ENCODE measurements around the gene CHRNB2. TPM values are rescaled to one million over a fixed set of nuclear protein-coding genes. Genes with fewer than 3 reads are reported as not detected.

The CHRNB2 gene
- total RNA-seq, 1 donor from 2014 or later = 0.36 TPM

GRCh38 chr1:154581766-154582165, 14.2 kb downstream of the CHRNB2 start:
- no peak for DNase-seq (ENCODE audit: low spot score)

DNA sequence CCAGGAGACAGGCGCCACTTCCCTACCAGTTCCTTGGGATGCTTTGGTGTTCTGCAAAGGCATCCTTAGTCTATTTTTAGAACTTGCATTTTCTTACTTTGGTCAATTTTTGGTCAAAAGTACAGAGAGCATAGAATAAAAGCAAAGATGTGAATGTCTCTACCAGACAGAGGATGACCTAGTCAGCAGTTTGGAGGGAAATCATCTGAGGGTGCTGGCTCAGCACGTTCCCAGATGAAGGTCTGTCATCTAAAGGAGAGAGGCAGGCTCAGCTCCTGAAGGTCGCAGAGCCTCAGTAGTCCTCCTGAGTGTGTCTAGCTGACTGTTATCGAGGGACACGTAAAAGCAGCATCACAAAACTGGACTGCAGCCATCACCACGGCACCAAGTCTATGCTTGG, 15.3 kb downstream of the CHRNB2 start:
- DNase-seq (ENCODE audit: low spot score) = no peak

DNA sequence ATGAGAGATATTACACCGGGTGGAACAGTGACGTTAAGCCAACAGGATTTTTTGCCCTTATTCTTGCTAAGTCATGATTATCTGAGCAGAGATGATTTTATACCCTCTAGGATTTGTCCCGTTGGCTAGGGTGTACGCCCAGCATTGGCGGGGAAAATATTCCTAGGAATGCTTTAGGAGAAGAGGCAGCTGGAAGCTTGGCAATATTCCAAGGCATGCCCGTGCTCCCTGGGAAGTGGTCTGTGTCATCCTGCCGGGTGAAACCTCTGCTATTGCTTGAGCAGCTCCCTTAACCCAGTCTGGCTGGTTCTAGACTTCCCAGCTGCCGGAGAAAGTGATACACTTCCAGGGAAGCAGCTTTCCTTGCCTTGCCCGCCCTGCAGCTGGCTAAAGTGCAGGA, 16.2 kb downstream of the CHRNB2 start:
- no peak for DNase-seq (ENCODE audit: low spot score)

- no peak for DNase-seq (ENCODE audit: low spot score)
Observed at GRCh38 chr1:154584267-154584994, 16.9 kb downstream of the CHRNB2 start.

DNA sequence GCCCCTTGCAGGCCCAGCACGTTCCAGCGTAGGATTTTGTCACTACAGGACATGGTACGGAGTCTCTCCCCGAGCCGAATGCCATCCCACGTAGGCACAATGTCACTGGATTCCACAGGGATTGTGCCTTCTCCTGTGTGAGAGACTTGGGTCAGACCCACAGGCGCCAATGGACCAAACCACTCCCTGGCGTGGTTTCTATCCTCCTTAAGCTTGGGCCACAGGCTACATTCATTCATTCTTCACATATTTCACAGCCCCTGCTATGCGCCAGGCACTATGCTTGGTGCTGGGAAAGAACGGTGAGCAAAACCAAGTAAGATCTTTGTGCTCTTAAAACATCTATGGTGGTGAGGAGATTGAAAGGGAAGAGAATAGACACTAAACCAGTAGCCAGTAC, 18.7 kb downstream of the CHRNB2 start:
- DNase-seq (ENCODE audit: low spot score) = no peak

DNA sequence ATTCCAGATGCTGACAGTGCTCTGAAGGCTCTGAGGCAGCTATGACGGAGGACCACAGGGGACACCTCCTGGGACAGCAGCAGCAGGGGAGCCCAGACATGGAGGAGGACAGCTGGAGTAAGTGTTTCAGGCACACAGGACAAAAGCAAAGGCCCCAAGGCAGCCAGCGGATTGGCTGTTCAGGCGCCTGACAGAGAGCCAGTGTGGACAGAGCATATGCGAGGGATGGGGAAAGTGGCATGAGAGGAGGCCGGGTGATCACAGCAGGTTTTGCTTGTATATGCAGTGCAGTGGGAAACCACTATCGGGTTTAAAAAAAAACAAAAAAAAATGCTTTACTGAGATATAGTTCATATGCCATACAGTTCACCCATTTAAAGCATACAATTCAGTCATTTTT, 19.1 kb downstream of the CHRNB2 start:
- no peak for DNase-seq (ENCODE audit: low spot score)

DNA sequence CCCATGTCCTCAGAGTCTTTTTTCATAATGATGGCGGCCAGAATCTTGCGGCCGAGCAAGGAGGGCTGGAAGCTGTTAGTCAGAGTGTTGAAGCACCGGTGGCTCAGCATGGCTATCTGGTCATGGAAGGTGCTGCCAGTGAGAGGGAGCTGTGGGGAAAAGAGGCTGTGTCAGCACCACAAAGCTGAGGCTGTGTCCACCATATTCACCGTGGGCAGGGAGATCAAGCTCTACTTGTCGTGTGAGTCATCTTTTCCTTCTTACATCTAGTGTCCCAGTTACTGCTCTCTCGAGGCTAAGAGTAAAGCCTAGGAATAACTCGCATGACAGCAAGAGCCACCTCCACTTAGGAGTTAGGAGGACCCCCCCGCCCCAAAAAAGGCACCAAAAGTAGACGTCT, 22.2 kb downstream of the CHRNB2 start:
- no peak for DNase-seq (ENCODE audit: low spot score)

DNA sequence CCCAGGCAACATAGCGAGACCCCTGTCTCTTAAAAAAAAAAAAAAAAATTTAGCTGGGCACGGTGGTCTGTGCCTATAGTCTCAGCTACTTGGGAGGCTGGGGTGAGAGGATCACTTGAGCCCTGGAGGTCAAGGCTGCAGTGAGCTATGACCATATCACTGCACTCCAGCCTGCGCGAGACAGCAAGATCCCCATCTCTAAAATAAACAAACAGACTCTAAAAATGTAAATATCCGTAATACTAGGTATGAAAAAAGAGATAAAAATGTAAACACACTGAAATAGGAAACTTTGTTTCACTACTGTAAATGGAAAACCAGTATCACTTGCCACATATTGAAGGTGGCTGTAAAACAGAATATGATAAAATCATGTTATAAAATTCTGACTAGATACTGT, 23.2 kb downstream of the CHRNB2 start:
- no peak for DNase-seq (ENCODE audit: low spot score)

- DNase-seq (ENCODE audit: low spot score) = no peak
Observed at GRCh38 chr1:154591206-154591605, 23.6 kb downstream of the CHRNB2 start.

- DNase-seq (ENCODE audit: low spot score) = no peak
Observed at GRCh38 chr1:154593390-154593789, 25.8 kb downstream of the CHRNB2 start.

DNA sequence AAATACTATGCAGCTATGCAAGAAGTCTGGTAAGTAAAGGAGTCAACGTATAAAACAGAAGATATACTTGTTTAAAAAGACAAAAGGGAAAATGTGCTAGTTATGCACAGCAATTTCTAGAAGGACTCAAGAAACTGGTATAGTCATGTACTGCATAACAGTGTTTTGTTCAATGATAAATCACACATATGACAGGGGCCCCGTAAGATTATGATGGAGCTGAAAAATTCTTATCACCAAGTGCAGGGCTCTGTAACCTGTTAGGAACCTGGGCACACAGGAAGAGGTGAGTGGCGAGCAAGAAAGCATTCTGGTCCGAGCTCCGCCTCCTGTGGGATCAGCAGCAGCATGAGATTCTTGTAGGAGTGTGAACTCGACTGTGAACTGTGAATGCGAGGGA, 27.2 kb downstream of the CHRNB2 start:
- DNase-seq (ENCODE audit: low spot score) = no peak

GRCh38 chr1:154595621-154596020, 28.0 kb downstream of the CHRNB2 start:
- no peak for DNase-seq (ENCODE audit: low spot score)

DNA sequence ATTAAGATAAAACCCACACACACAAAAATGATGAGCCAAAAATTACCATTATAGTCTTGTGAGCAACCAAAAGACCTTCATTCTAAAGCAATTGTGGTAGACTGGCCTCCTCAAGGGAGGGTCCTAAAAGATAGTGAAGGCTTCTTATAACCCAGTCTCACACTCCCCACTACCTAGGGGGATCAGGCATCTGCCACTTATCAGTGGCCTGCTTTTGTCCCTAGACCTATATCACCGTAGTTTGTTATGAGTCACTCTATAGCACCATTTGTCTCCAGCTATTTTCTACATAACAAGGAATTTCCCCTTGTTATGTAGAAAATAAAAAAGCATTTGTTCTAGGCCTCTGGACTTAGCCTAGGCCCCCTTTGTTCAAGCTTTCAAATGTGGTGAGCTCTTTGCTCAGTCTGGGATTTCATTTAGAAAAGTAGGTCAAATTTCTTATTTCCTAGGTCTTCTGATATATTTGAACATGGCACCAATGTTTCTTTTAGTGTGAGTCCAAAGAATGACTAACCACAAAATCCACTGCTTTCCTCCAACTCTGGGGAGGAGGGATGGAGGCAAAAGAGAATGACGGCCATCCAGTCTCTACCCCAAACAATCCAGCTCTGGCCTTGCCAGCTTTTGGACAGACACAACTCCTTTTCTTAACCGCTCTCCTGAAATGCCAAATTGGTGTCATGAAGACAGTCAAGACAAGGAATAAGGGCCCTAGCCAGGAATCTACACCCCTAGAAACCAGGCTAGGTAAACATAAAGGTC, 31.5 kb downstream of the CHRNB2 start:
- DNase-seq (ENCODE audit: low spot score) = no peak

- DNase-seq (ENCODE audit: low spot score) = no peak
Observed at GRCh38 chr1:154599658-154600057, 32.1 kb downstream of the CHRNB2 start.

DNA sequence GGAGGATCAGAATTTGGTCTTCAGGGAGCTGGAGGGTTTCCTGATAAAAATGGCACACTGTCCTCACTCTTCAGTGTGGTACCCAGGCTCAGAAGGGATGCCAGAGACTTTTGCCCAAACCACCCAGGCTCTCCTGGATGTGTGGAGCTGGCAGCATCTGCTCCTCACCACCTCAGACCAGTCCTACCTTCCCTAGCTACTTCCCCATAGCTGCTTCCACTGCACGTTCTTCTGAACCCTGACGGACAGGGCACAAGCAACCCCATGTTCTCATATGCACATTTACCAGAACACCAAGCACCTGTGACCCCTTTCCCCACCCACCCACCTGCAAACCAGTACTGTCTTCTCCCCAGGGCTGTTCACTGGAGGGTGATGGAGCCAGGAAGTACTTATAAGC, 35.7 kb downstream of the CHRNB2 start:
- DNase-seq (ENCODE audit: low spot score) = no peak

- DNase-seq (ENCODE audit: low spot score) = no peak
Observed at GRCh38 chr1:154605534-154605933, 38.0 kb downstream of the CHRNB2 start.

GRCh38 chr1:154607106-154607608, 39.6 kb downstream of the CHRNB2 start:
- DNase-seq (ENCODE audit: low spot score) = no peak

DNA sequence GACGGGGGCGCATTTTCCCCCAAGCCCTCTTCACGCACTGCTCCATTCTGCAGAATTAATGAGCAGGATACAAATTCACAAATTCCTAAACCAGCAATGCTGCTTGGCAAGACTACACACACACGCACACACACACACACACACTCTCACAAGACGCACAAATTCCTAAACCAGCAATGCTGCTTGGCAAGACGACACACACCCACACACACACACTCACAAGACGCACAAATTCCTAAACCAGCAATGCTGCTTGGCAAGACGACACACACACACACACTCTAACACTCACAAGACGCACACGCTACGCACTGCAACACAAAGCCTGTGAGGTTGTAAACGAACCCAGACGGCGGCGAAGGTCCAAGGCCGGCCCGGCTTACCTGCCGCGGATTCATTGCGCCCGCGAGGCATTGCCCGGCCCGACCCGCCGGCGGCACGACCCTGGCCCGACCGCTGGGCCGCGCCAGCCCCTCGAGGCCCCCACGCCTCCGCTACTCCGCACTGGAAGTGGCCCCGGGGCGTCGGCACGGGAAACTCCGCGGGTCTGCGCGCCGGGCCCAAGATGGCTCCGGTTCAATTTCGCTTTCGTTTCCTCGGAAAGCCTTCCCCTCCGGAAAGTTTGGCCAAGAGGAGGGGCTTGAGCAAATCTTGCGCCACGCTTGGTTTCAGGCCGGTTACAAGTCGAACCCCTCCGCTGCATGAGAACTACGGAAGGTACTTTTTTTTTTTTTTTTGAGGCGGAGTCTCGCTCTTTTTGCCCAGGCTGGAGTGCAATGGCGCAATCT, 40.2 kb downstream of the CHRNB2 start, which contains the start of gene ADAR:
Gene ADAR, minus strand, starts transcription at position 578 of the 788 bp plus-strand sequence. Its CDS starts 180 bp downstream, at position 398.
- peak; percentile 94 for DNase-seq (ENCODE audit: low spot score)

- peak; percentile 52 for DNase-seq (ENCODE audit: low spot score)
Observed at GRCh38 chr1:154608397-154609270, 41.1 kb downstream of the CHRNB2 start.

GRCh38 chr1:154609398-154610380, 42.1 kb downstream of the CHRNB2 start:
- DNase-seq (ENCODE audit: low spot score) = no peak

Measured in ureter (tissue), 1 donor.